K562 (cell line): ENCODE results near the gene LOXL4. TPM values are rescaled to one million over a fixed set of nuclear protein-coding genes. Genes with fewer than 3 reads are reported as not detected.
A peak's percentile ranks its signal among the peaks of the same experiment; 100 is the strongest.

Source experiments
- GTF2B ChIP-seq: IDR thresholded peaks from 2 replicates; pipeline ENCODE4 v1.6.1; 2011; ENCODE audit not compliant: insufficient read length; ENCODE audit errors: extremely low read depth
- HMGN3 ChIP-seq: IDR thresholded peaks from 2 replicates; pipeline ENCODE4 v1.6.1; 2011; ENCODE audit warnings: borderline replicate concordance, low read depth, mild to moderate bottlenecking, mixed read lengths, low read length; ENCODE audit not compliant: insufficient read length; ENCODE audit errors: extremely low read depth
- HNRNPK ChIP-seq: fragments of 200-400 bp; formaldehyde crosslinking; IDR thresholded peaks from one replicate; pipeline ENCODE4 v1.6.1; 2018; ENCODE audit warnings: mild to moderate bottlenecking, low read depth, low read length; ENCODE audit not compliant: poor library complexity, severe bottlenecking
- HNRNPLL ChIP-seq: fragments of 200-400 bp; formaldehyde crosslinking; IDR thresholded peaks from 2 replicates; pipeline ENCODE4 v1.6.1; 2017; ENCODE audit warnings: low read length, low read depth, mild to moderate bottlenecking; ENCODE audit not compliant: poor library complexity, severe bottlenecking
- KDM4B ChIP-seq, 2 experiments: fragments of 450-650 bp in 1 of 2; sonication (generic) in 1 of 2; IDR thresholded peaks; 2 replicates each; pipeline ENCODE4 v1.6.1; 2016 to 2017; ENCODE audit warnings: borderline replicate concordance in 2 of 2, antibody characterized with exemption in 1 of 2, low read depth in 1 of 2, mild to moderate bottlenecking in 1 of 2
- MAFF ChIP-seq: IDR thresholded peaks from 2 replicates; pipeline ENCODE4 v1.6.1; 2012; ENCODE audit warnings: low read length, improper control_type of control experiment
- MYC ChIP-seq, 2 experiments: fragments of 250-450 bp in 1 of 2; sonication (Bioruptor Pico) in 1 of 2; IDR thresholded peaks; 2 replicates each; pipeline versions ENCODE4 v1.5.1 to v1.6.1; 2012 to 2021; ENCODE audit warnings: low read depth in 2 of 2, borderline replicate concordance in 1 of 2, improper control_type of control experiment in 1 of 2, low read length in 1 of 2, mild to moderate bottlenecking in 1 of 2, moderate library complexity in 1 of 2
- RAD51 ChIP-seq: fragments of 450-650 bp; IDR thresholded peaks from 2 replicates; pipeline ENCODE4 v1.7.1; 2016; ENCODE audit warnings: low read depth, mild to moderate bottlenecking, borderline replicate concordance
- SREBF1 ChIP-seq: fragments of 150-350 bp; IDR thresholded peaks from 2 replicates; pipeline ENCODE4 v1.6.1; 2014; ENCODE audit warnings: antibody characterized with exemption, low read depth, low read length, borderline replicate concordance
- STAG1 ChIP-seq: sonication (generic); formaldehyde crosslinking; IDR thresholded peaks from 2 replicates; pipeline ENCODE4 v1.5.0; 2020; ENCODE audit warnings: missing genetic modification reagents, borderline replicate concordance
- ZNF764 ChIP-seq: fragments of 250-450 bp; sonication (Bioruptor Pico); IDR thresholded peaks from 2 replicates; pipeline ENCODE4 v1.4.0; 2020; ENCODE audit warnings: low read depth, mild to moderate bottlenecking, moderate library complexity
- polyA plus RNA-seq, 8 experiments: library from polyadenylated mRNA; depleted of rRNA in 4 of 8; stranded (reverse) in 5 of 8; unstranded in 3 of 8; fragments of >200 nt; fragmentation: Nextera tagmentation in 2 of 8; fragmentation: Illumina TruSeq in 1 of 8; extraction: Ambion mirVana in 2 of 8; extraction: Trizol in 1 of 8; gene quantifications; 2 replicates each; pipeline versions ENCODE4 v1.2.1 to v1.2.3, GENCODE V29; 2011 to 2014; ENCODE audit warnings: inconsistent platforms in 1 of 8, missing spikeins in 1 of 8
- total RNA-seq, 7 experiments: library from RNA; depleted of rRNA in 6 of 7; stranded (reverse); fragments of >200 nt in 6 of 7; fragmentation: Illumina TruSeq in 2 of 7; extraction: Trizol in 2 of 7; gene quantifications; 2 replicates each; pipeline versions ENCODE4 v1.2.1 to v1.2.3, GENCODE V29; 2011 to 2021; ENCODE audit warnings: low replicate concordance in 1 of 7
- TF ChIP-seq, protein P1 (sequence below), 2 experiments: fragments of 450-650 bp; formaldehyde crosslinking in 1 of 2; IDR thresholded peaks; 2 replicates each; pipeline versions ENCODE4 v1.4.0 to v1.6.1; 2014 to 2020; ENCODE audit warnings: mild to moderate bottlenecking in 2 of 2, borderline replicate concordance in 1 of 2, low read depth in 1 of 2
- TF ChIP-seq, protein P2 (sequence below): fragments of 200-400 bp; formaldehyde crosslinking; IDR thresholded peaks from 2 replicates; pipeline ENCODE4 v1.6.1; 2017; ENCODE audit warnings: mild to moderate bottlenecking, low read depth, low read length, moderate library complexity

Gene LOXL4
- total and polyA plus RNA-seq, 9 of the 15 experiments (the other 6 are each of a cell fraction or from before 2014, with no cell fraction given): 0.03 to 0.35 (median 0.05) TPM; not detected in 3

- peak; percentile 17 for TF ChIP-seq HNRNPLL
- no peak for TF ChIP-seq ZNF764 (CRISPR knock-in tag)
- peak; percentile 52; the same call in 1 of the 2 replicates for TF ChIP-seq STAG1 (CRISPR knock-in tag)
- no peak for TF ChIP-seq KDM4B (IDR thresholded peaks at IDR 0.05; ENCODE audit: borderline replicate concordance in 2 of 2, low read depth in 1 of 2)
- no peak for TF ChIP-seq MAFF
- TF ChIP-seq GTF2B: no peak
- TF ChIP-seq HMGN3: no peak
- TF ChIP-seq, protein P1, sequence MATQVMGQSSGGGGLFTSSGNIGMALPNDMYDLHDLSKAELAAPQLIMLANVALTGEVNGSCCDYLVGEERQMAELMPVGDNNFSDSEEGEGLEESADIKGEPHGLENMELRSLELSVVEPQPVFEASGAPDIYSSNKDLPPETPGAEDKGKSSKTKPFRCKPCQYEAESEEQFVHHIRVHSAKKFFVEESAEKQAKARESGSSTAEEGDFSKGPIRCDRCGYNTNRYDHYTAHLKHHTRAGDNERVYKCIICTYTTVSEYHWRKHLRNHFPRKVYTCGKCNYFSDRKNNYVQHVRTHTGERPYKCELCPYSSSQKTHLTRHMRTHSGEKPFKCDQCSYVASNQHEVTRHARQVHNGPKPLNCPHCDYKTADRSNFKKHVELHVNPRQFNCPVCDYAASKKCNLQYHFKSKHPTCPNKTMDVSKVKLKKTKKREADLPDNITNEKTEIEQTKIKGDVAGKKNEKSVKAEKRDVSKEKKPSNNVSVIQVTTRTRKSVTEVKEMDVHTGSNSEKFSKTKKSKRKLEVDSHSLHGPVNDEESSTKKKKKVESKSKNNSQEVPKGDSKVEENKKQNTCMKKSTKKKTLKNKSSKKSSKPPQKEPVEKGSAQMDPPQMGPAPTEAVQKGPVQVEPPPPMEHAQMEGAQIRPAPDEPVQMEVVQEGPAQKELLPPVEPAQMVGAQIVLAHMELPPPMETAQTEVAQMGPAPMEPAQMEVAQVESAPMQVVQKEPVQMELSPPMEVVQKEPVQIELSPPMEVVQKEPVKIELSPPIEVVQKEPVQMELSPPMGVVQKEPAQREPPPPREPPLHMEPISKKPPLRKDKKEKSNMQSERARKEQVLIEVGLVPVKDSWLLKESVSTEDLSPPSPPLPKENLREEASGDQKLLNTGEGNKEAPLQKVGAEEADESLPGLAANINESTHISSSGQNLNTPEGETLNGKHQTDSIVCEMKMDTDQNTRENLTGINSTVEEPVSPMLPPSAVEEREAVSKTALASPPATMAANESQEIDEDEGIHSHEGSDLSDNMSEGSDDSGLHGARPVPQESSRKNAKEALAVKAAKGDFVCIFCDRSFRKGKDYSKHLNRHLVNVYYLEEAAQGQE (IDR thresholded peaks at IDR 0.05; ENCODE audit: borderline replicate concordance): peak; percentile 76; the same call in 1 of the 2 replicates
- TF ChIP-seq, protein P1 (CRISPR knock-in tag; IDR thresholded peaks at IDR 0.05; ENCODE audit: low read depth): no peak
- 0 out of 2 replicates have a peak, but pooled peaks have one; percentile 11 for TF ChIP-seq RAD51
- no peak for TF ChIP-seq HNRNPK
- no peak for TF ChIP-seq MYC (IDR thresholded peaks at IDR 0.05; ENCODE audit: low read depth, low read length)
- no peak for TF ChIP-seq MYC (CRISPR knock-in tag; IDR thresholded peaks at IDR 0.05; ENCODE audit: borderline replicate concordance, low read depth)
- TF ChIP-seq, protein P2, sequence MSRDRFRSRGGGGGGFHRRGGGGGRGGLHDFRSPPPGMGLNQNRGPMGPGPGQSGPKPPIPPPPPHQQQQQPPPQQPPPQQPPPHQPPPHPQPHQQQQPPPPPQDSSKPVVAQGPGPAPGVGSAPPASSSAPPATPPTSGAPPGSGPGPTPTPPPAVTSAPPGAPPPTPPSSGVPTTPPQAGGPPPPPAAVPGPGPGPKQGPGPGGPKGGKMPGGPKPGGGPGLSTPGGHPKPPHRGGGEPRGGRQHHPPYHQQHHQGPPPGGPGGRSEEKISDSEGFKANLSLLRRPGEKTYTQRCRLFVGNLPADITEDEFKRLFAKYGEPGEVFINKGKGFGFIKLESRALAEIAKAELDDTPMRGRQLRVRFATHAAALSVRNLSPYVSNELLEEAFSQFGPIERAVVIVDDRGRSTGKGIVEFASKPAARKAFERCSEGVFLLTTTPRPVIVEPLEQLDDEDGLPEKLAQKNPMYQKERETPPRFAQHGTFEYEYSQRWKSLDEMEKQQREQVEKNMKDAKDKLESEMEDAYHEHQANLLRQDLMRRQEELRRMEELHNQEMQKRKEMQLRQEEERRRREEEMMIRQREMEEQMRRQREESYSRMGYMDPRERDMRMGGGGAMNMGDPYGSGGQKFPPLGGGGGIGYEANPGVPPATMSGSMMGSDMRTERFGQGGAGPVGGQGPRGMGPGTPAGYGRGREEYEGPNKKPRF: no peak
- TF ChIP-seq SREBF1: no peak
Measured at GRCh38 chr10:98309366-98310355, 41.7 kb upstream of the LOXL4 start (continued).
